B cell (primary cell): ENCODE measurements around the gene DNAJA3.

Experiments
- EZH2 ChIP-seq: IDR thresholded peaks from 2 replicates; pipeline ENCODE4 v1.6.1; 2012; ENCODE audit warnings: borderline replicate concordance, low read depth, mild to moderate bottlenecking, moderate library complexity, low read length; ENCODE audit not compliant: insufficient read depth, poor library complexity, severe bottlenecking
- TF ChIP-seq, protein P1 (sequence below): fragments of 200-600 bp; IDR thresholded peaks from one replicate; pipeline ENCODE4 v1.8.0; 2022; ENCODE audit warnings: antibody characterized with exemption, mild to moderate bottlenecking

DNA sequence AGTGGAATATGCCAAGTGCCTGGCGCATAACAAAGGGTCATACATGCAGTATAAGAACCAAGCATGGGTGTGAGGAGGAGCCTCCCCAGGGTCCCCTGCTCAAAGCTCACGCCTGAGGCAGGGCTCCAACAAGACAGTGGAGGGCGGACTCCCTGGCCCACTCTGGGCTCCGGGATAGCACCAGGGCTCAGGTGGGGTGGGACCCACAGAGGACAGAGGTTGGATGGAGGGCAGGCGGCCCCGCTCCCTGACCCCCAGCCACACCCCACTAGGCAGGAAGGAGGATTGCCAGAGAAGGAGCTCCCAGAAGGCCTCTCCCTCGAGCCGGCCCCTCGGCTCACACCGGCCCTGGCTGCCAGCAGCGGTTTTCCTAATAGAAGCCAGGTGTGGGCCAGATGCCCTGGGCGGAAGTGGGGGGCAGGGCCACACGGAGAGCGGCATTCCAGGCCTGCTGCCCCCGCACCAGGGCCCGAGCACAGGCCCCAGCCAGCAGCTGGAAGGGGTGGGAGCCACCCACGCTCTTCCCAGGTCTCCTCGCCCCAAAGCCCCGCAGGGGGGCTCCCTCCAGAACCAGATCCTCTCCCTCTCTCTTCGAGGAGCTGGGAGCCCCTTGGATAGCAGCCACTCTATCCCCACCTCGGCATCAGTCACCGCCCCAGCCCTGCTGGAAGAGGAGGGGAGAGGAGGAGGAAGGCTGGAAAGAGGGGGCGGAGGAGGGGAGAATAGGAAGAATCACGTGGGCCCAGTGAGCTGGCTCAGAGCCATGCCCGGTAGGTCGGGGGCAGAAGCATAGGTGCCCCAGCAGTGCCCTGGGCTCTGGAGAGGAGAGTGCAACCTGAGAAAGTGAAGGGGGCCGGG, 33.1 kb upstream of the DNAJA3 start:
- TF ChIP-seq, protein P1, sequence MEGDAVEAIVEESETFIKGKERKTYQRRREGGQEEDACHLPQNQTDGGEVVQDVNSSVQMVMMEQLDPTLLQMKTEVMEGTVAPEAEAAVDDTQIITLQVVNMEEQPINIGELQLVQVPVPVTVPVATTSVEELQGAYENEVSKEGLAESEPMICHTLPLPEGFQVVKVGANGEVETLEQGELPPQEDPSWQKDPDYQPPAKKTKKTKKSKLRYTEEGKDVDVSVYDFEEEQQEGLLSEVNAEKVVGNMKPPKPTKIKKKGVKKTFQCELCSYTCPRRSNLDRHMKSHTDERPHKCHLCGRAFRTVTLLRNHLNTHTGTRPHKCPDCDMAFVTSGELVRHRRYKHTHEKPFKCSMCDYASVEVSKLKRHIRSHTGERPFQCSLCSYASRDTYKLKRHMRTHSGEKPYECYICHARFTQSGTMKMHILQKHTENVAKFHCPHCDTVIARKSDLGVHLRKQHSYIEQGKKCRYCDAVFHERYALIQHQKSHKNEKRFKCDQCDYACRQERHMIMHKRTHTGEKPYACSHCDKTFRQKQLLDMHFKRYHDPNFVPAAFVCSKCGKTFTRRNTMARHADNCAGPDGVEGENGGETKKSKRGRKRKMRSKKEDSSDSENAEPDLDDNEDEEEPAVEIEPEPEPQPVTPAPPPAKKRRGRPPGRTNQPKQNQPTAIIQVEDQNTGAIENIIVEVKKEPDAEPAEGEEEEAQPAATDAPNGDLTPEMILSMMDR = no peak
- no peak for TF ChIP-seq EZH2
